ENCODE measurements around the gene RHBDL1.

The RHBDL1 gene

DNA sequence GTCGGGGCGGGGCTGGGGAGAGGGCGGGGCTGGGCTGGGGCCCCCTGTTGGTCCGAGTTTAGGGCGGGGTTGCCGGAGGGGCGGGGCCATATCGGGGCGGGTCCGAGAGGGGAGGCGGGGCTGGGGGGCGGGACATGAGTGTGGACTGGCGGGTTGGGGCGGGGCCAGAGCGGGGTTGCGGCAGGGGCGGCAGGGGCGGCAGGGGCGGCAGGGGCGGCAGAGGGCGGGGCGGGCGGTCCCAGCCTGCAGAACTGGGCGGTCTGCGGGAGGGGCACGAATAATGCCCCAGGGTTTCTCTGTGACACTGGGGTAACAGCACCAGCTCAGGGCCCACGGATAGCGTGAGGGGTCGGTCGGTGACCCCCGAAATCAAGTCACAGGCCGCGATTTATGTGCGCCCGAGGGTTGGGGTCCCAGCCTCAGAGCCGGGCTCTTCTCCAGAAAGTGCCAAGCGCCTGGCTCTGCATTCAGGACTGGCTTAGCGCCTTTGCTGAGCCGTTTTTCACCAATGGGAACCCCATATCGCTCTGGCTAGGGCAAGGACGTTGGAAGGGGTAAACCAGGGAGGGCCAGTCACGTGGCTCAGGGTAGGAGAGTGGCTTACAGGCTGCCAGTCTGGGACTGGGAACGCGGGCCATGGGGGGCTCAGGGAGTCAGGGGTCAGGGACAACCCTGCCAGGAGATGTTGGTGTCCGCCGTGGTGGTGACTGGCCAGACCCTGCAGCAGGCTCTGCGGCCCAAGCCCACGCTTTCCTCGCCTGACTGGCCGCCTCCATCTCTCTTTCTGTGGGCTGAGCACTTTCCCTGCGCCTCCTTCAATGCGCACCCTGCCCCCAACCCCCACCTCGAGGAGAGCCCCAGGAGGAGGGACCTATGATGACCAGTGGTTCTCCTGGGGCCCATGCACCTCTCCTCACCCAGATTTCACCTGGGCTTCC is 38.1 kb upstream of the RHBDL1 start:
- peak; percentile 88 to 90 for DNase-seq

GRCh38 chr16:638034-638543 is 37.4 kb upstream of the RHBDL1 start:
- no peak for DNase-seq

DNA sequence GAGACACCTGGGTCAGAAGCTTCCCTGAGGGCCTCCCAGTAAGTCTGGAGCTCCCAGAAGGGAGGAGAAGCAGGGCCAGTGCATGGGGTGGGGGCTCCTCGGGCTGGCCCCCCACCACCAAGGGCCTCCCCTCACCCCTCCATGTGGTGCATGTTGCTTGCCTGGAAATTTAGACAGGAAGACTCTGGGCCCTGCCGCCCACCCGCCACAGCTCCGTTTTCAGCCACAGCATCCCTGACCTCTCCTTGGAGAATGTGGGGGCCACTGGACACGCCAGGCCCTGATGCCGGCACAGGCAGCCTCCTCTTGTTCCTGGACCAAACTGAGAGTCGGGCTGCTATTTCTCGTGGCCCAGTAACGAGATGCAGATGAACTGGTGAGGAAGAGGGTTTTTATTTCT is 36.6 kb upstream of the RHBDL1 start:
- DNase-seq: no peak

GRCh38 chr16:640614-641013 is 34.9 kb upstream of the RHBDL1 start:
- no peak for DNase-seq

- DNase-seq: peak; percentile 71 to 88
These were observed 33.9 kb upstream of the RHBDL1 start, which contains the start of gene MCRIP2 for GRCh38 chr16:641326-642188. MCRIP2 (plus strand) TSS chr16:641828; CDS start chr16:641992, 164 bp downstream.

- DNase-seq: peak; percentile 48 to 62
These were observed 33.1 kb upstream of the RHBDL1 start for GRCh38 chr16:642189-643049.

DNA sequence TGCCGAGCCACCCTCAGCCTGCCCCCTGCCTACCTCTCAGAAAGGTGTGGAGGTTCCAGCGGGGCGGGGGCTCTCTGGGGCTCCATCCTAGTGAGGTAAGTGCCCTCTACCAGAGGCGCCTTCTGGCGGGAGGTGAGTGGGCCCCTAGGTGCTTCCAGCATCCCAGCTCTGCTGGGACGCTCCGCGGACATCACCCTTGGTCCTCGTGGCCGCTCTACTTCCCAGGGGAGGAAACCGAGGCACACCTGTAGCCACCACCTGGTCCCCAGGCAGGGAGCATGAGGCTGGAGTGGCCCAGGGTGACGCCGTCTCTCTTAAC is 32.5 kb upstream of the RHBDL1 start:
- no peak for DNase-seq

DNA sequence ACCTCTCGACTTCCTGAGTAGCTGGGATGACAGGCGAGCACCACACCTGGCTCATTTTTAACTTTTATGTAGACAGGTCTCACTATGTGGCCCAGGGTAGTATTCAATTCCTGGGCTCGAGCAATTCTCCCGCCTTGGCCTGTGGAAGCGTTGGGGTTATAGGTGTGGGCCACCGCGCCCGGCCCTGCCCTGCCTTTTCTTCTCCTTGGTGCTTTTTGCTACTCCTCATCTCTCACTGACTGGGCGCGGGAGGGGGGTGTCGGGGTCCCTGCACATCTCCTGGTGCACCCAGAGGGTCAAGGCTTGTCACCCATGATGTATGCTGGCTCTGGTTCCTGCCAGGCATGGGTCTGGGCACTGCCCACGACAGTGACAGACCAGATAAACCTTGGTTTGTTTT is 30.9 kb upstream of the RHBDL1 start:
- DNase-seq: no peak

GRCh38 chr16:645852-646678 is 29.4 kb upstream of the RHBDL1 start:
- DNase-seq: no peak

GRCh38 chr16:646679-647172 is 28.7 kb upstream of the RHBDL1 start:
- DNase-seq: no peak

DNA sequence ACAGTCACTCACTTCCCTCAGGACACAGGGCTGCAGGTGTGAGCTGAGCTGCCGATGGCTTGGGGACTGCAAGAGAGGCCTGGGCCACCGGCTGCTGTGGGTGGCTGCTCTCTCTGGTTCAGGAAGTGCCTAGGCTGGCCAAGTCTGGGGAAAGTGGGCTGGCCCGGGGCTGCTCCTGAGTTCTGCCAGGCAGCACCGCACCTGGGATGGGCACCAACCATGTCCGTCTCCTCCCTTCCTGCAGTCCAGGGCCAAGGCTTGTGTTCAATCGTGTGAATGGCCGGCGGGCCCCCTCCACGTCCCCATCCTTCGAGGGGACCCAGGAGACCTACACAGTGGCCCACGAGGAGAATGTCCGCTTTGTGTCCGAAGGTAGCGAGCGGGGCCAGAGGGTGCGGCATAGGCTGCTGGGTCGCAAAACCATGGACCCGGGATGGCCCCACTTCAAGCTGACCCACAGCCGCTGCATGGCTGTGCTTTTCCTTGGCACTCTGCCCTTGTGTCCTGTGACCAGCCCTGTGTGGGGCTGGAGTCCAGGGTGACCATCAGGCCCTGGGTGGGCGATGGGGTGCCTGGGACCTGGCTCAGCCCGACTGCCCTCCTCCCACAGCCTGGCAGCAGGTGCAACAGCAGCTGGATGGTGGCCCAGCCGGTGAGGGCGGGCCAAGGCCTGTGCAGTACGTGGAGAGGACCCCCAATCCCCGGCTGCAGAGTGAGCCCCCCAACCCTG is 28.1 kb upstream of the RHBDL1 start:
- DNase-seq: no peak

- DNase-seq: peak; percentile 61 to 71
These were observed 27.2 kb upstream of the RHBDL1 start for GRCh38 chr16:648071-648780.

DNA sequence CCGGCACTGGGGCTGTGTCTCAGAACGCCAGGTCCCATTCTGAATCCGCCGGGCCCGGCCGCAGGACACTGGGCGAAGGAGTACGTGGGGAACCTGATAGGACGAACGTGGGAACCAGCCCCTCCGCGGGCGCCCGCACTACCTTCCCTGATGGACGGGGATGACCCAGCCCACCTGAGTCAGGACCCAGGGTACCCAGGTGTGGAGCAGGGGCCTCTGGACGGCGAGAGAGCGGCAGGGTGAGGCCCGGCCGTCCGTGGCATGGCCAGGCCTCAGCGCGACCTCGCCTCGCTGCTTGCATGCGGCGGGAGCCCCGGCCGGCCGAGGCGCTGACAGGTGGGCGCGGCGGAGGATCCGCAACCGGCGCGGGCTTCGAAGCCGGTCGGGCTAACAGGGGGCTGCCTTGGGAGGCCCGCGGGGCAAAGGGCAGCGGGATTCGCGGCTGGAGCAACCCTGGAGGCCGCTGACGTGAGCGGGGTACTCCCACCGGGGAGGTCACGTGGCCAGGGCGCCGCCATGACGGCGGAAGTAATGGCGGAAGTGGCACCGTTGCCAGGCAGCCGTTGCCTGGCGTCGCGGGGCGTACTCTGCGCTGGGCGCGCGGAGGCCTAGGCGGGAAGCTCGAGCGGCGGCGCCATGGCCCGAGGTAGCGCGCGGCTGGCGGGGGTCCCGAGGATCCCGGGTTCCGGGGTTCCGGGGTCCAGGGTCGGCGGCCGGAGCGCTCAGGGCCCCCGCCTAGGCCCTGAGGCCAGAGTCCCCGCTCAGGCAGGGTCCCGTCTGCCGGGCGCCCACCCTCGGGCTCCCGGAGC is 26.5 kb upstream of the RHBDL1 start, which contains the start of gene WDR90:
Gene WDR90, plus strand, starts transcription at position 585 of the 809 bp plus-strand sequence. Its CDS starts 52 bp downstream, at position 637.
- DNase-seq: peak; percentile 95 to 96

DNA sequence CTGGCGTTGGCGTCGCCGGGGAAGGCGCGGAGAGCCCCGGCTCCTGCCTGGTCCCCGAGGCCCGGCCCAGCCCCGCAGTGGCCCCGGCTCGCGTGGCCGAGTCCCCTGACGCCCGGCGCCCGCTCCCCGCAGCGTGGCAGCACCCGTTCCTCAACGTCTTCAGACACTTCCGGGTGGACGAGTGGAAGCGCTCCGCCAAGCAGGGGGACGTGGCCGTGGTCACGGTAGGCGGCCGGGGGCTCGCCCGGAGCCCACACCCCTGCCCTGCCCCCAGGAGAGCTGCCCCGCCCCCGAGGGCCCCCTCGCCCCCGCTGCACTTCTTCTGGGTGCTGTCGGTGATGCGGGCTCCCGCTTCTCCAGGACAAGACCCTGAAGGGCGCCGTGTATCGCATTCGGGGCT is 25.8 kb upstream of the RHBDL1 start:
- DNase-seq: peak in 1 of 2 donors; percentile 44

DNA sequence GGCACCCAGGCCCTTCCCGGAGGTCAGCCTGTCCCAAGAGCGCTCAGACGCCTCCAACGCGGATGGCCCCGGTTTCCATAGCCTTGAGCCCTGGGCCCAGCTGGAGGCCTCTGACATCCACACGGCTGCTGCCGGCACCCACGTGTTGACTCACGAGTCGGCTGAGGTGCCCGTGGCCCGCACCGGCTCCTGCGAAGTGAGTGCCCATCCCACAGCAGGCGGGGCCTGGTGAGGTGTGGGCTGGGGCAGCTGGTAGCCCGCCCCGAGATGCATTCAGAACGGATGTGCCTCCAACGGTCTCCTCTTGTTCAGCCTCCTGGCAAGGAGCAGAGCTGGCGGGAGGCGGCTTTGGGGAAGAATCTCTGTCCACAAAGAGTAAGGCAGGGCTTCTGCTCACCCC is 23.6 kb upstream of the RHBDL1 start:
- no peak for DNase-seq

GRCh38 chr16:652454-653305 is 22.8 kb upstream of the RHBDL1 start:
- no peak for DNase-seq

DNA sequence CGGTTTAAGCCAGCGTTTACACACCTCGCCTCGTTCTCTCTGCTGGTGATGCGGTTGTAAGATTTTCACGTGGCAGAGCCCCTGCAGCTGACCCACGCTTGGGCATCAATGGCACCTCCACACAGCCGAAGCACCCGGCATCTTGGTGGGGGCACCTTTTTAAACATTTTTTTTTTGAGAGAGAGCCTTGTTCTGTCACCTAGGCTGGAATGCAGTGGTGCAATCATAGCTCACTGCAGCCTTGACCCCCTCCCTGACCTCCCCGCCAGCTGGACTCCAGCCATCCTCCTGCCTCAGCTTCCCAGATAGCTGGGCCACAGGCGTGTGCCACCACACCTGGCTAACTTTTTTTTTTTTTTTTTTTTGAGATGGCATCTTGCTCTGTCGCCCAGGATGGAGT is 21.4 kb upstream of the RHBDL1 start:
- no peak for DNase-seq

GRCh38 chr16:657487-657886 is 18.0 kb upstream of the RHBDL1 start:
- DNase-seq: no peak
